GM21723 (cell line): ENCODE results near the gene EPB41L1.

Source experiments
- ATAC-seq: cut with Tn5 transposase; IDR thresholded peaks from one replicate; pipeline ENCODE4 v1.9.1; 2021; ENCODE audit warnings: mild to moderate bottlenecking, moderate library complexity; ENCODE audit not compliant: unreplicated experiment

The EPB41L1 gene

DNA sequence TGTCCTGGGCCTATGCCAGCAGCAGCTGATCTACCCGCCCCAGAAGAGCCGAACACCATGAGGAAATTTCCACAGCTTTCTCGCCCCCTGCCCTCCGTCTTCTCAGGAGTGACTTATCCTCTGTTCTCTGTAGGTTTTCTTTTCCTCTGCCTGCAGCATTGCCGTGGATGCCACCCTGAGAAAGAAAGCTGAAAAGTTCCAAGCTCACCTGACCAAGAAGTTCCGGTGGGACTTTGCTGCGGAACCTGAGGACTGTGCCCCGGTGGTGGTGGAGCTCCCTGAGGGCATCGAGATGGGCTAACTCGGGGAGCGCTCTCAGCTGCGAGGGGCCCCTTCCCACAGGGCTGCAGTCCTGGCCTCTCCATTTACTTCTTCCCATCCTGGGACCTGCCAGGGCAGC lies 100.9 kb downstream of the EPB41L1 start:
- ATAC-seq, result no peak

DNA sequence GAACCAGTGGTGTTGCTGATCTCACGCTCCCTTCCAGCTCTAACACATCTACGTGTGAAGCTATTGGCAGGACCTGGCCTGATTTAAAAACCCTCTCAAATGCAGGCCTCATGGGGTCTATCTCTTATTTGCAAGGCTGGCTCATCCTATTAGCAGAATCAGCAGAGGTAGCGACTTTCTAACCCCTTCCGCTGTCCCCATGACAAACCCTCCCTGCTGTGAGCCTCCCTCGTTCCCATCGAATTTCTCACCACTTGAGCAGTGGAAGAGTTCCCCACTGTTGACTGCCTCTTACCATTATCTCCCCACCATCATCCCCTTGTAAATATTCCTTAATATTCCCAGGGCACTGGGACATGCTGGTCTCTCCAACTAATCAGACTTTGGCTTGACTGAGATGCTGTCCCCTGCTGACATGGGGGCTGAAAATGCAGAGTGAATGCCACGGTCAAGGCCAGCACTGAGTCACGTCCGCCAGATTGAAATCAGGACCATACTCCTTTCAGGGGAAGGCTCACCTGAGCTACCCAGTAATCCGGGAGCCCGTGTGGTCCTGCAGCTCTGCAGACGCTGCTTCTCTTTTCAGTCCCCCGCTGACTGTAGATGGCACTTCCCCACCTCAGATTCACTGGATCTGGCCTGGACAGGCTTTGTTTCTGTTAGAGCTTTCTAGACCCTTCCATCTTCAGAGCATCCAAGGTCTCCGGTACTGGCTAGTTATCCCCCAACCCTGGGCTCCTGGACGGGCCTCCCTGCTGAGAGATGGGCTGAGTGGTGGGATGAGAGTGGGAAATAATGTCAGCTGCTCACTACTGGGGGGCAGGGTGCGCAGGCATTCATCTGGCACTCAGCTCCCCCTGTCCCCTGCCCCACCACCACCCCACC lies 104.9 kb downstream of the EPB41L1 start:
- no peak for ATAC-seq

DNA sequence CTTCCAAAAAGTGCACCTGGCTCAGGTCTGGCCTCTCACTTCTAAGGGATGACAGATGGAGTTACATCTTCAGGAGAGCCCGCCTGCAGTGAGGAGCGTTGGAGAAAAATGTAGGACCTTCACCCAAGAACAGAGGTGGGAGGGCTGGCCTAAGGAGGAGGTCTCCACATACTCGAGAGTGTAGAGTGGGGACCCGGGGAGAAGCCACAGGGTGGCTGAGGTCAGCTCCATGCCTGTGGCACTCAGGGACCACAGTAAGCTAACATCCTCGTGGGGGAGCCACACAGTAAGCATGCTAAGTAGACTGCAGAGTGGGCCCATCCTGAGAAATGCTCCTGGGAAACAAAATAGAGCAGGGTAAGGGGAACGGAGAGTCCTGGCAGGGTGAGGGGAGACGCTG lies 105.8 kb downstream of the EPB41L1 start:
- ATAC-seq, result no peak

DNA sequence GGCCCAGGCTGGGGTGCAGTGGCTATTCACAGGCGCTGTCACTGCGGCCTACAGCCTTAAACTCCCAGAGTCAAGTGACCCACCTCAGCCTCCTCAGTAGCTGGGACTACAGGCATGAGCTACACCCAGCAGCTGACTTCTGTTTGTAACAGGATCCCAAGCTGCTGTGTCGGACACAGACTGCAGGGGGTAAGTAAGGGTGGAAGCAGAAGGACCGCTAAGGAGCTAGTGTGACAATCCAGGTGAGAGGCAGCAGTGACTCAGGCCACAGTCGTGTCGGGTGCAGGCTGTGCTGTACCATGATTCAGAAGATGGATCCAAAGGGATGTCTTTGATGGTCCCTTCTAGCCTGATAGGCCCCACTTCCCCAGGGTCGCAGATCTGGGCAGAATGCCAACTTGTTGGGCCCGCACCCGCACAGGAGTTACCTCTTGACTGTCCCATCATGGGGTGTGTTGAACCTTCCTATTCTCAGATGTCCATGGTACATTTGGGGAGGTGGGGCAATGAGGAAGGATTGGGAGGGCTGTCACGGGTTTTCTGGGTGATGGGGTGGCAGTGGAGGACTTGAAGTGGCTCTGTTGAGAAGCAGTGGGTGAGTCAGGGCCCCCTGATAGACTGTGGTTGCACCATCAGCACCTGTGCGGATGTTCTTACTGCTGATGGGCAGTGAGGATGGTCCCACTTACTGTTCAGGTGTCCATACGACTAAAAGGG lies 107.0 kb downstream of the EPB41L1 start:
- no peak for ATAC-seq

DNA sequence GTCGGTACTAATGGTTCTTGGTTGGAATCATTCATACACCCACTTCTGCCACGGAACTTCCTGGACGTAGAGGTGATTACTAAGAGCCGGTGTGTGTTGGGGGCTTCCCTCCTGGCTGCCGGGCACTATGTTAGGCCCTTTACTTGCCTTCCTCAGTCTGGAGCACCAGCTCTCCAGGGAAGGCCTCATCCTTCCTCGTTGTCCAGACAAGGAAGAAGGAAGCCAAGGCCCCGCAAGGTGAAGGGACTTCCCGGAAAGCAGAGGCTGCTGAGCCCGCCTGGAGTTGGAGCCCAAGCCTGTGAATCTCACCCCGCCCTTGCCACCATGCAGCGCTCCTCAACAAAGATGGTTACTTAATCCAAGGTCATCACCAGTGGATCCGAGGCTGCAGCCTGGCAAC lies 107.9 kb downstream of the EPB41L1 start:
- no peak for ATAC-seq

DNA sequence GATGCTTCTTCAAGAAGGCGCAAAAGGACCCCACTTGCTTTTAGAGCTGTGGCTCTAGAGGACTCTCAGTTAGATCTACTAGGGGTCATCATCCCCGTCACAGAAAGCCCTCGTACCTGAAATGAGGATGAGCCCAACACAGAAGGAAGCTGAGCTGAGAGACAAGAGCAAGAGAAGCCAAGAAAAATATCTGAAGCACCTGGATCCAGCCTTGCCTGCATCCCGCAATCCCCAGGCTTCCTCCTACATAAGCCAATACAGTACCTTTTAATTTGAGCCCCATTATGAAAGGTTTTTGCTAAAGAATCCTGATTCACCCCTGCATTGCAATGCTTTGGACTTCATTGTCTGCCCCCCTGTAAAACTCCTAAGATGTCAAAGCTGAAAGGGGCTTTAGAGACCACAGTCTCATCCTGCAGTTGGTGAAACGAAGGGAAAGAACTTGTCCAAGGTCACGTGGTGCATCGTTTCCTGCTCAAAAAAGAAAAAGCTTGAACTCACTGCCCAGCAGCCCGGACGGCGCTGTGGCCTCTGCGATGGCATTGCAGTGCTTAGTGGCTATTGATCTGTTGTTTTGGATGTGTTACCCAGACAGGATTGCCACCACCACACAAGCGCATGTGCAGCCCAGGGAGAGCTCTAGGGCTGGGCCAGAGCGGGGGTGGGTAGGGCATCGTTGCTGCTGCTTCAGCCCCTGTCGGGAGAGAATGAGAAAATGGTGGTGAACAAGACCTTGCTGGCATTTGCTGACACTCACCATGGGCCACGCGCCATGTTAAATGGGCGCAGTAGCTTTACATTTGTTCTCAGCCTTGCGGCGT lies 110.1 kb downstream of the EPB41L1 start:
- no peak for ATAC-seq

DNA sequence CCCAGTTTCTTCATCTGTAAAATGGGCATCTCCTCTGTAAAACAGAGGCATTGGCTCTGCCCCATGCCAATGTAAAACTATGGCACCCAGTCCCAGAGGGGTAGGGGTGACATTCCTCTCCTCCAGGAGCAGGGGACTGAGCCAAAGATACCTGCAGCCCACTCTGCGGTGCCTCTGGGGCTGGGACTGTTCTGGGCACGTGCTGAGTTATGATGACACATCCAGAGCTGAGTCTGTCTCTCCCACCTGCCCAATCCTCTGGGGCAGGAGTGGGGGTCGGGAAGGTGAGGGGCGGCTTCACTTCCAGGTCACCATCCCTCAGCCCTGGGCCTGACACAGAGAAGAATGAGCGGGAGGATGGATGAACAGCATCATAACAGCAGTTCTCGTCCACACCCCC lies 111.6 kb downstream of the EPB41L1 start:
- no peak for ATAC-seq

DNA sequence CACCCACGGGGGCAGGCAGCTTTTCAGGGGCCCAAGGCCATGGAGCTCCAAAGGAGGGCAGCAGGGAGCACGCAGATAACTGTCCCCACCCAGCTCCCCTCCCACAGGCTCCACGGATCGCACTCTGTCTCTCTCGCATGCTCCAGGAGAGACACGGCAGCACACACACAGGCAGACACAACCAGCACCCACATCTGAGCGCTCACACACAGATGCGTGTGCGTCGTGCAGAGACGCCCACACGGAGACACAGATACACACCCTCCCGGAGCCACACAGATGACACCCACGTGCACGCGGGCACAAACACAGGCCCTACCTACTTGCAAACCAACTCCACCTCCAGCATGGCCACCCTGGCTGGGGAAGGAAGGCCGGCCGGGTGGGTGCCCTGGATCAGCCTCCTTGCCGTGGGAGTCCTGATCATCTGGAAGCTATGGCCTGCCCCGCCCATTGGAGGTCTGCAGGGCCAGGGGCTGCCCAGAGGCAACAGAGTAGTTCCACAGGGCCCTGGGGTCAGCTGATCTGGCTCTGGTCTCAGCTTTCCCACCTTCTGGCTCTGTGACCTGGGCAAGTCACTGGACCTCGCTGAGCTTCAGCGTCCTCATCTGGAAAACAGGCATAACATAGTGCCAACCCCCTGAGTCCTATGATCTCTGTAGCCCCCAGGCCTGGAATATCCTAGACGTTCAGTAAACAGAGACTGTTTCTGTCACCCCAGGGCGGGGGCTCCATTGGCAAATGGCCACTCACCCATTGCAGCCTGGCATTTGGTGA lies 113.3 kb downstream of the EPB41L1 start:
- ATAC-seq, result no peak

DNA sequence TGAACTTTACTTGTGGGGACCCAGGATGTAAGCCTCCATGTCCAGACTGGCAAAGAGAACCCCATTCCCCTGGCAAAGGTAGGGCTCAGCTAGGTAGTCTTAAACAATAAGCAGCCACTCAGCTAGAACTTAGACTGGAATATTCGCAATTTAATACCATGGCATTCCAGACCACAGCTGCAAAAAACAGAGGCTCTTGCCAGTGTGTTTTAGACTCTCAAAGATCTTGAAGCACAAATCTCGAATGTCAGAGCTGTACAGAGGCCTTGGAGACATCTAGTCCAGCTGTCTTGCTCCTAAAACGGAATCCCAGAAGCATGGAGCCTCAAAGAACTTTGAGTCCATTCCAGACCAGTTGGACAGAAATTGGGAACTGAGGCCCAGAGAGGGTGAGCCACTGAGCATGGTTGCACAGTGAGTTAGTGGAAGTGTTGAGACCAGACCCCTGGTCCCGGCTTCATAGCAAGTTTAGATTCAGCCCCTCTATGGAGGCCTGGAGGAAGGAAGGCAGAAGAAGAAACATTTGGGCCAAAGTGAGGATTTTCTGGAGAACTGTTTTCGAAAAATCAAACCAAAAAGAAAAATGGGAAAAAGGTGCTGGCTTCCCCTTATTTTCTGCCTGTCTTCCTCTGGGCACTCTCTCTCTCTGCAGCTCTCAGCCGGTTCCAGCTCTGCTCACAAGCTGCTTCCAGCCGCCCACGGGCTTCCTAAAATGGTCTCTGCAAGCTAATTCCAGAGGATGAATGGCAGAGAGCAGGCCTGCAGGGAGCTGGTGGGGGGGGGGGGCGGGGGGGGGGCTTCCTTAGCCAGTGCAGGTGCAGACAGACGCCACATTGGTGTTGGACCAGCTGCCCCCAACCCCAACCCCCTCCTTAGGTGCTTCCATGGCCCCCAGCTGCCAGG lies 114.2 kb downstream of the EPB41L1 start:
- no peak for ATAC-seq

DNA sequence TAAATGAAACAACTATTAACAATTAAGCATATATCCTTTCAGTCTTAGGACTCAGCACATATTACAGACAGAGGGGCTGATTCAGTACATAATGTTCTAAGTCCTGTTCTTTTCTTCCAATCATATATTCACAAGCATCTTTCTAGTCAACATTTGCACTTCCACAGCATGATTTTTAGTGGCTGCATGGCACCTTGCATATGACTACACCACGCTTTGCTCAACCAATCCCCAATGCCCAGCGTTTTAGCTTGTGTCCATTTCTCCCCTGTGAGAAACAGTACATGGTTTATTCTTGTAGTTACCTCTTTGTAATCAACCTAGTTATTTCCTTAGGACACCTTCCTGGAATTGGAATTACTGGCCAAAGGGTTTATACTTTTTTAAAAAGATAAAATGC lies 115.0 kb downstream of the EPB41L1 start:
- no peak for ATAC-seq

DNA sequence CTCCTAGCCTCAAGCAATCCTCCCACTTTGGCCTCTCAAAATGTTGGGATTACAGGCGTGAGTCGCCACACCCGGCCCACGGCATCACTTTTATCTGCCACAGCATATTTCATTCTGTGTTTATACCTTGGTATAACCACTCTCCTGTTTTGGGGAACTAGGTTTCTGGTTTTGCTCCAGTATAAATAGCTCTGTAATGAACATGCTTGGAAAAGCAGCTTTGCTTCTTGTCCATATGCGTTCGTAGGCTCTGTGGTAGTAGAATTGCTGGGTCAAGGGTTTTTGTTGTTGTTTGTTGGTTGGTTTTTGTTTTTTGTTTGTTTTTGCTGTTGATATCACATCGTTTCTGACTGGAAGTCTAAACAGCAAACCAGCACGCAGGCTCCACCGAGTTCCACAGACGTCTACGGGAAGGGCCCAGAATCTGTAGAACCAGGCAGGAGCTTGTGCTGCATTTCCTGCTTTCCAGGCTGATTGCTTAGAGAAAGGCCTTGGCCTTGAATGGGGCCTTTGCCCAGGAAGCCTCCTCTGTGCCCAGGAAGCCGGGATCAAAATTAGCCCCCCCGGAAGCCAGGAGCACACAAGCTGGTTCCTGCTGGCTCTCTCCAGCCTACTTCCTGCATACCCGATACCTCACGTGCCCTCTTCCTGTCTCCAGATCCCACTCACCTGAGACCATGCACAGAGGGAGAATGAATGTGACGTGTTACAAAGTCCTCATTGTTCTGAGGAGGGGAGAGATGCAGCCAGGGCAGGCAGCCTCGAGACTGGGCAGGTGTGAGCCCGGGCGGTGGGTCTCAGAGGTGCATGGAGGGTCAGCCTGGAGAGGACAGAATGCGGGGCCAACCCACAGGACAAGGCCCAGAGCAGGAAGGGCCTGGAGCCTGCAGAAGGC lies 116.5 kb downstream of the EPB41L1 start:
- ATAC-seq, result no peak

DNA sequence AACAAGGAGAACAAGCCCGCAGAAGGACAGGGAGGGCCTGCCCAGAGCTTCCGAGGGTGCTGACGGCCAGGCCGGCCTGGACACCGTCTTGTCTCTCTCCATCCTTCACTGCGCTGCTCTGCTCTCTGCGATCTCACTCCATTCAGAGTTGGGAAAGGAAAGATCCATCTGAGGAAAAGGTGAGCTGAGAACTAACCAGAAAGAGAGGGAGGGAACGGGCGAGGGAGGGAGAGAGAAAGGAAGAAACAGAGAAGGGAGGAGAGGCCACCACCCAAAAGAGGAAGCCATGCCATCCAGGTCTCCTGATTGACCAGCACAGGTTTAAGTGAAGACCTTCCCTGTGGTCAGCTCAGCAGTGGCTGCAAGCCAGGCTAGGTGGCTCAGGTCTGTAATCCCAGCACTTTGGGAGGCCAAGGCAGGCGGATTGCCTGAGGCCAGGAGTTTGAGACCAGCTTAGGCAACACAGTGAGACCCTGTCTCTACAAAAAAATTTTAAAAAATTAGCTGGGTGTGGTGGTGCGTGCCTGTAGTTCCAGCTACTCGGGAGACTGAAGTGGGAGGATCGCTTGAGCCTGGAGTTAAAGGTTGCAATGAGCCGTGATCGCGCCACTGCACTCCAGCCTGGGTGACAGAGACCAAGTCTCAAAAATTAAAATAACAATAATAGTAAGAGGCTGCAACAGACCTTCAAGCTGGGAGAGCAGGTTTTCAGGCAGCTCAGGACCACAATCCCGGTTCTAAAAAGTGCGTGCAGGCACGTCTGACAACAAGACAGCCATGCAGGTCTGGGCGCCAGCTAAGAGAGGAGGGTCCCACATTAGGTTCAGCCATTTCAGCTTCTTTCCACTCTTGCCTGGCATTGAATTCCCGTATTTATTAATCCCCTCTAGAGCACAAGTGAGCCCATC lies 117.4 kb downstream of the EPB41L1 start:
- no peak for ATAC-seq

DNA sequence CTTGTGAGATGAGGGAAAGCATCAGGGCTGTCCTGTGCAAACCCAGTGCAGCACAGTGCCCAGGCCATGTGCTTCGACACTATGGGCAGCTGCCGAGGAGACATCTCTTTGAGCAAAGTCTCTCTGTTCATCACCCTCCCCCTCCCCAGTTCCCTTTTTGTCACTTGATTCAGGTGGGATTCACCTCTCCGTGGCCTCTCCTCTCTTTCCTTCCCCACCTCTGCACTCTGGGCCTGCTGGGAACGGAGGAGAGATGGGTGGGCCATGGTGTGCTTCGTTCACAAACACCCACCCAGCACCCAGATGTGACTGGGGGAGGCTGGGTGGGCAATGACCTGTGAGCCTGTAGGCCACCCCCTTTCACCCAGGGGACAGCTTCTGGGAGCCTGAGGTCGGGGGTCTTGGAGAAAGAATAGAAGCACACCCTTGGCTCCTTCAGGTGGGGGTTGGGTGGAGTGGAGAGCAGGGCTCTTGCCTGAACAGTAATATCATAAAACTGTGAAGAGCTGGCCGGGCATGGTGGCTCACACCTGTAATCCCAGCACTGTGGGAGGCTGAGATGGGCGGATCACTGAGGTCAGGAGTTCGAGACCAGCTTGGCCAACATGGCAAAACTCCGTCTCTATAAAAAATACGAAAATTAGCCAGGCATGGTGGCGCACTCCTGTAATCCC lies 118.1 kb downstream of the EPB41L1 start:
- no peak for ATAC-seq

DNA sequence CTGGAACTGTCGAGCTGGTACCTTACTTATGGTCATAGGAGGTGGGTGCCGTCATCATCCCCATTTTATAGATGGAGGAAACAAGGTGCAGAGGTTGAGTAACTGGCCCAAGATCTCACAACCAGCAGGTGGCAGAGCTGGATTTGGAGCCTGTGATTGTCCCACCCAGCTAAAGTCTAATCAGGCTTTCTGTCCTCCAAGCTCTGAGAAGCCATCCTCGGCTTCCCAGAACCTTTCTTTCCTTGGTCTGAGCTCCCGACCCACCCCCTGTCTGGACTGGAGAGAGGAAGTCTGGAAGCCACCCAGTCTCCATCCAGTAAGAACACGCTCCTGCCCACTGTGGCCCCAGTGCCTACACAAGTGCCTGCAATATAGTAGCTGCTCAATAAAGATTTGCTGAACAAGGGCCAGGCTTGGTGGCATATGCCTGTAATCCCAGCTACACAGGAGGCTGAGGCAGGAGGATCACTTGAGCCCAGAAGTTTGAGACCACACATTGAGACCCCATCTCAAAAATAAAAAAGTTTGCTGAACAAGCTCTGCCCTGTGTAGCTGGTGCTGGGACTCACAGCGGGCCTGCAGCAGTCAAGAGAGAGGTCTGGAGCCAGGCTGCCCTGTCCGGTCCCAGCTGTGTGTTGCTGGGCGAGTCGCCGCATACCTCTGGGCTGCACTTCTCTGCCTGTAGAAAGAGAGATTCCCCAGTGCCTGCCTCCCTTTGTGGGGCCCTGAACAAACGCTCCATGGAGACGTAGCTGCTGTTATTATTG lies 119.1 kb downstream of the EPB41L1 start:
- ATAC-seq, result no peak

DNA sequence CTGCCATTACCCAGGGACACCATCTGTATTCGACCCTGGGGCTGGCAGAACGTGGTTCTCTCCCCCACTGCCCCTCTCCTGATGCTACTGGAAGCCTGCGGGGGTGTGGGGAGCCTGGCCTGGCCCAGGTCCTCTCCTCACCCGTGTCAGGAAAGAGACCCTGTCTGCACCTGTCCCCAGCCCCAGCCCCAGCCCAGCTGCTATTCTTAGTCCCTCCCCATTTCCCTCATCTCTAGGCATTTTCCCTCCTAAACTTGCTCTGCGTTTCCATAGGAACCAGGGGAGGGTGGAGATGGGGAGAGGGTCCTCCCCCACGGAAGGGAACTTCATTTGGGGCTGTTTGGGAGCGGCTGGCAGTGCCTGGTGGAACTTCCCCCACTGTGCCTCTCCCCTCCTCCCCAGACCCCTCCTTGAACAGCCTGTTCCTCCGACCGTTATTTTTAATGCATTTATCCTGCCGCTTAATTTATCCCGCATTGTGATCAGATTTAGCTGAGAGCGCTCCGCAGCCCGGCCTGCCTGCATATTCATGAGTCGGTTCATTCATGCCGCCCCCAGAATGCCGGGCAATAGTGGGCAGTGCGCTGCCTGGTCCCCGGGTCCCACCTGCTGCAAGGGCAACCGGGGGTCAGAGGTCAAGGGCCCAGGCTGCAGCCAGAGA lies 119.8 kb downstream of the EPB41L1 start:
- ATAC-seq, result no peak

DNA sequence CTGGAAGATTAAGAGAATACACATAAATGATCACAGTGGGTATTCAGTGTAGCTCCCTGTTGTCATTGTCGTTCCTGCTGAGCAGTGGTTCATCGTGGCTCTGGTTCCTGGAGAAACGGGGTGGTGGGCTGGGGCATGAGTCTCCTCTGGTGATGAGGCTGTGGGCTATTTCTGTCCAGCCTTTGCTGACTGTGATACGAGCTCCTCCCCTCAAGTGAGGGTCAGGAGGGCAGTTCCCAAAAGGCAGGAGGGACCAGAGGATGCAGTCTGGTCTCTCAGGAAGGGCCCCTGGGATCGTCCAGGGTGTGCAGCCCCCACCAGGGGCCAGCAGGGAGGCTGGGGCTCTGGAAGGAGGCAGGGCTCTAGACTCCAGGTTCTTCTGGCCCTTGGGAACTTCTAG lies 120.5 kb downstream of the EPB41L1 start:
- ATAC-seq, result no peak
